Tibial nerve (tissue), 4 donors: ENCODE data around the gene SLC38A9.

Experiments
- CTCF ChIP-seq, 5 experiments: fragments of 200-600 bp in 3 of 5; fragments of 450-650 bp in 2 of 5; sonication (generic) in 3 of 5; IDR thresholded peaks; one replicate each; pipeline ENCODE4 v1.5.1; 2016 to 2019; ENCODE audit warnings: antibody characterized with exemption in 5 of 5, mild to moderate bottlenecking in 3 of 5, moderate library complexity in 2 of 5
- EP300 ChIP-seq, 2 donors: sonication (generic); formaldehyde crosslinking; IDR thresholded peaks; one replicate each; pipeline ENCODE4 v1.6.1; 2017; ENCODE audit warnings: antibody characterized with exemption in 2 of 2, mild to moderate bottlenecking in 1 of 2
- POLR2A ChIP-seq, 2 donors: fragments of 450-650 bp; IDR thresholded peaks; one replicate each; pipeline ENCODE4 v1.6.1; 2017; ENCODE audit warnings: antibody characterized with exemption in 2 of 2, mild to moderate bottlenecking in 2 of 2, moderate library complexity in 2 of 2

- TF ChIP-seq CTCF (IDR thresholded peaks at IDR 0.05) (no peak), POLR2A (IDR thresholded peaks at IDR 0.05) (no peak), EP300 (IDR thresholded peaks at IDR 0.05) (no peak)
These were observed 1.7 kb upstream of the SLC38A9 start for GRCh38 chr5:55713871-55714270.
